H1 (cell line): ENCODE data around the gene EFHC1. TPM values are rescaled to one million over a fixed set of nuclear protein-coding genes. Genes with fewer than 3 reads are reported as not detected.

Experiments used
- CTCF ChIA-PET: fragments of 300-600 bp; sonication (Branson Sonifier 250); formaldehyde crosslinking; loops from one replicate; lab custom pipeline; 2021; ENCODE audit not compliant: partially characterized antibody; lab: Charles Lee
- POLR2A ChIA-PET: fragments of 300-600 bp; sonication (Branson Sonifier 250); formaldehyde crosslinking; loops from one replicate; lab custom pipeline; 2021; ENCODE audit warnings: inconsistent platforms; ENCODE audit not compliant: partially characterized antibody; lab: Charles Lee
- DNase-seq, 2 experiments: peaks; one replicate each; pipeline versions ENCODE4 v3.0.0 to v3.0.0-alpha.2; 2010 to 2022; ENCODE audit warnings: low spot score in 2 of 2, low read depth in 1 of 2, mixed read lengths in 1 of 2
- FAIRE-seq: peaks from 2 replicates; lab custom pipeline; 2011; peaks lifted over from hg19 to GRCh38; lab: Jason Lieb, UNC
- H2AFZ ChIP-seq: 2 replicates; pipeline ENCODE4 v1.8.1; 2012; ENCODE audit warnings: low read length, inconsistent platforms
- H2AK5ac ChIP-seq: 2 replicates; pipeline ENCODE4 v1.6.1; 2013; ENCODE audit warnings: low read depth, low read length
- H2BK120ac ChIP-seq: replicated peaks from 2 replicates; pipeline ENCODE3; 2013; ENCODE audit warnings: low read depth, low read length, inconsistent platforms
- H2BK12ac ChIP-seq: 2 replicates; pipeline ENCODE4 v1.6.1; 2013; ENCODE audit warnings: low read depth, low read length
- H2BK15ac ChIP-seq: 2 replicates; pipeline ENCODE4 v1.6.1; 2013; ENCODE audit warnings: low read length
- H2BK20ac ChIP-seq: 2 replicates; pipeline ENCODE4 v1.6.1; 2013; ENCODE audit warnings: low read length
- H2BK5ac ChIP-seq: 2 replicates; pipeline ENCODE4 v1.6.1; 2013; ENCODE audit warnings: low read depth, low read length
- H3K14ac ChIP-seq: 2 replicates; pipeline ENCODE4 v1.6.1; 2013; ENCODE audit warnings: inconsistent platforms; ENCODE audit not compliant: insufficient read length
- H3K18ac ChIP-seq: 2 replicates; pipeline ENCODE4 v1.6.1; 2013; ENCODE audit warnings: low read length; ENCODE audit errors: extremely low read depth
- H3K23ac ChIP-seq: 2 replicates; pipeline ENCODE4 v1.6.1; 2013; ENCODE audit warnings: inconsistent platforms; ENCODE audit not compliant: insufficient read length
- H3K23me2 ChIP-seq: 2 replicates; pipeline ENCODE4 v1.6.1; 2013; ENCODE audit warnings: low read depth, low read length
- H3K27ac ChIP-seq: 2 replicates; pipeline ENCODE4 v1.6.1; 2011; ENCODE audit warnings: low read depth, low read length, inconsistent platforms
- H3K27me3 ChIP-seq, 4 experiments: replicated peaks in 1 of 4; 1 replicate in 1 of 4; 2 replicates in 3 of 4; pipeline versions ENCODE4 v1.6.1 to v1.8.1; 2011 to 2013; ENCODE audit warnings: low read length in 3 of 4, mild to moderate bottlenecking in 3 of 4, inconsistent platforms in 2 of 4, mixed read lengths in 2 of 4, moderate library complexity in 1 of 4; ENCODE audit not compliant: control insufficient read depth in 3 of 4, insufficient read depth in 3 of 4; ENCODE audit errors: extremely low read depth in 1 of 4
- H3K36me3 ChIP-seq, 4 experiments: 2 replicates each; pipeline versions ENCODE4 v1.6.1 to v1.8.1; 2011 to 2013; ENCODE audit warnings: mild to moderate bottlenecking in 4 of 4, low read length in 3 of 4, moderate library complexity in 2 of 4, control low read depth in 1 of 4, inconsistent platforms in 1 of 4; ENCODE audit not compliant: insufficient read depth in 4 of 4, control insufficient read depth in 2 of 4
- H3K4ac ChIP-seq: replicated peaks from 2 replicates; pipeline ENCODE3; 2013; ENCODE audit warnings: low read length, low read depth, mixed read lengths, inconsistent platforms; ENCODE audit not compliant: insufficient read length
- H3K4me1 ChIP-seq, 4 experiments: replicated peaks in 1 of 4; 1 replicate in 1 of 4; 2 replicates in 3 of 4; pipeline versions ENCODE4 v1.6.1 to v1.8.1; 2011 to 2013; ENCODE audit warnings: low read length in 3 of 4, inconsistent platforms in 2 of 4, mixed read lengths in 1 of 4; ENCODE audit not compliant: insufficient read depth in 4 of 4, control insufficient read depth in 3 of 4
- H3K4me2 ChIP-seq, 2 experiments: 2 replicates each; pipeline versions ENCODE4 v1.6.1 to v1.8.1; 2011 to 2013; ENCODE audit warnings: low read depth in 2 of 2, low read length in 2 of 2, control low read depth in 1 of 2, inconsistent platforms in 1 of 2, mild to moderate bottlenecking in 1 of 2; ENCODE audit not compliant: insufficient read depth in 1 of 2
- H3K4me3 ChIP-seq, 4 experiments: fragments of 200-600, 300-600 bp in 1 of 4; sonication (generic), shearing (Covaris generic), sonication (Bioruptor Twin) in 1 of 4; 2 replicates each; pipeline versions ENCODE4 v1.5.1 to v1.8.1; 2011 to 2016; ENCODE audit warnings: low read length in 4 of 4, low read depth in 3 of 4, control low read depth in 2 of 4, inconsistent platforms in 2 of 4, mild to moderate bottlenecking in 2 of 4, mixed read lengths in 1 of 4, moderate library complexity in 1 of 4; ENCODE audit not compliant: insufficient read depth in 2 of 4; ENCODE audit errors: extremely low read depth in 1 of 4
- H3K56ac ChIP-seq: replicated peaks from 2 replicates; pipeline ENCODE3; 2013; ENCODE audit warnings: low read depth, mild to moderate bottlenecking, mixed read lengths, low read length, inconsistent platforms; ENCODE audit not compliant: insufficient read length
- H3K79me1 ChIP-seq: 2 replicates; pipeline ENCODE4 v1.6.1; 2013; ENCODE audit warnings: low read depth, low read length, control low read depth
- H3K79me2 ChIP-seq, 2 experiments: 2 replicates each; pipeline versions ENCODE4 v1.6.1 to v1.8.1; 2012 to 2013; ENCODE audit warnings: low read length in 2 of 2, mild to moderate bottlenecking in 2 of 2, inconsistent platforms in 1 of 2; ENCODE audit not compliant: insufficient read depth in 2 of 2, control insufficient read depth in 1 of 2
- H3K9ac ChIP-seq, 4 experiments: replicated peaks in 1 of 4; 1 replicate in 1 of 4; 2 replicates in 3 of 4; pipeline versions ENCODE4 v1.6.1 to v1.8.1; 2011 to 2013; ENCODE audit warnings: low read depth in 3 of 4, low read length in 3 of 4, control low read depth in 2 of 4, mild to moderate bottlenecking in 2 of 4, moderate library complexity in 2 of 4, inconsistent platforms in 1 of 4; ENCODE audit errors: extremely low read depth in 1 of 4
- H3K9me3 ChIP-seq, 2 experiments: 2 replicates each; pipeline versions ENCODE4 v1.6.1 to v1.8.1; 2012 to 2013; ENCODE audit warnings: mild to moderate bottlenecking in 2 of 2, moderate library complexity in 2 of 2, control low read depth in 1 of 2, inconsistent platforms in 1 of 2, low read depth in 1 of 2, low read length in 1 of 2, mixed read lengths in 1 of 2; ENCODE audit not compliant: insufficient read depth in 2 of 2
- H4K20me1 ChIP-seq, 2 experiments: replicated peaks in 1 of 2; 2 replicates each; pipeline versions ENCODE3 to v1.8.1; 2011 to 2013; ENCODE audit warnings: inconsistent platforms in 2 of 2, low read length in 2 of 2, mild to moderate bottlenecking in 1 of 2; ENCODE audit not compliant: insufficient read depth in 2 of 2, control insufficient read depth in 1 of 2
- H4K5ac ChIP-seq: 2 replicates; pipeline ENCODE4 v1.6.1; 2013; ENCODE audit warnings: low read length, low read depth, mixed read lengths, inconsistent platforms; ENCODE audit not compliant: insufficient read length
- H4K8ac ChIP-seq: 2 replicates; pipeline ENCODE4 v1.8.0; 2013; ENCODE audit warnings: mild to moderate bottlenecking, moderate library complexity, low read length, inconsistent platforms; ENCODE audit not compliant: insufficient read depth; ENCODE audit errors: extremely low read depth
- H4K91ac ChIP-seq: replicated peaks from 2 replicates; pipeline ENCODE3; 2013; ENCODE audit warnings: low read length, mixed read lengths, inconsistent platforms; ENCODE audit not compliant: insufficient read length
- CHD1 ChIP-seq: IDR thresholded peaks from 2 replicates; pipeline ENCODE4 v1.6.1; 2012; ENCODE audit warnings: low read depth, low read length, improper control_type of control experiment
- CREB1 ChIP-seq: IDR thresholded peaks from 2 replicates; pipeline ENCODE4 v1.6.1; 2012; ENCODE audit warnings: inconsistent platforms
- CTBP2 ChIP-seq: IDR thresholded peaks from 2 replicates; pipeline ENCODE4 v1.7.0; 2011; ENCODE audit warnings: borderline replicate concordance, mild to moderate bottlenecking, moderate library complexity, mixed read lengths, low read length; ENCODE audit not compliant: insufficient read depth, insufficient read length
- EZH2 ChIP-seq: fragments of 200-600 bp; sonication (generic); IDR thresholded peaks from 2 replicates; pipeline ENCODE4 v1.7.1; 2012; ENCODE audit warnings: low read depth, mild to moderate bottlenecking, moderate library complexity, low read length, inconsistent platforms; ENCODE audit not compliant: severe bottlenecking
- GABPA ChIP-seq: IDR thresholded peaks from 2 replicates; pipeline ENCODE4 v1.6.1; 2011; ENCODE audit warnings: mild to moderate bottlenecking, low read length, moderate library complexity, borderline replicate concordance; ENCODE audit not compliant: insufficient read depth
- GTF2F1 ChIP-seq: IDR thresholded peaks from 2 replicates; pipeline ENCODE4 v1.6.1; 2012; ENCODE audit warnings: low read depth, low read length, improper control_type of control experiment, borderline replicate concordance
- HDAC6 ChIP-seq: IDR thresholded peaks from one replicate; pipeline ENCODE4 v1.7.1; 2012; ENCODE audit warnings: low read depth, mild to moderate bottlenecking, inconsistent platforms, low read length, moderate library complexity
- JUND ChIP-seq: IDR thresholded peaks from 2 replicates; pipeline ENCODE4 v1.6.1; 2011; ENCODE audit warnings: mild to moderate bottlenecking, improper control_type of control experiment, low read length
- POLR2AphosphoS5 ChIP-seq: IDR thresholded peaks from 2 replicates; pipeline ENCODE4 v1.6.1; 2011; ENCODE audit warnings: low read depth, low read length
- RBBP5 ChIP-seq: IDR thresholded peaks from 2 replicates; pipeline ENCODE4 v1.7.1; 2012; ENCODE audit warnings: low read depth, mild to moderate bottlenecking, inconsistent platforms, low read length, moderate library complexity, borderline replicate concordance
- RXRA ChIP-seq: IDR thresholded peaks from 2 replicates; pipeline ENCODE4 v1.6.1; 2011; ENCODE audit warnings: low read depth, mild to moderate bottlenecking, low read length, moderate library complexity; ENCODE audit not compliant: insufficient read depth
- SRF ChIP-seq: IDR thresholded peaks from 2 replicates; pipeline ENCODE4 v1.6.1; 2011; ENCODE audit warnings: mild to moderate bottlenecking, low read depth, low read length, moderate library complexity
- SUZ12 ChIP-seq: fragments of 200-600 bp; sonication (generic); IDR thresholded peaks from 2 replicates; pipeline ENCODE4 v1.6.1; 2012; ENCODE audit warnings: mild to moderate bottlenecking, inconsistent platforms, low read length, moderate library complexity, mixed read lengths
- TEAD4 ChIP-seq: IDR thresholded peaks from 2 replicates; pipeline ENCODE4 v1.6.1; 2012; ENCODE audit warnings: low read depth, low read length, inconsistent platforms, mixed read lengths
- YY1 ChIP-seq: IDR thresholded peaks from 2 replicates; pipeline ENCODE4 v1.6.1; 2011; ENCODE audit warnings: low read depth, mild to moderate bottlenecking, low read length
- WGBS, 2 experiments: shearing (Covaris generic) in 1 of 2; methylation state at CpG; one replicate each; pipeline versions ENCODE4 v1.1.6 to v1.1.7; 2013 to 2015; ENCODE audit warnings: low lambda C conversion rate in 2 of 2, mixed read lengths in 2 of 2, inconsistent platforms in 1 of 2, low coverage in 1 of 2, missing lambda C conversion rate in 1 of 2; ENCODE audit not compliant: insufficient replicate concordance in 2 of 2, insufficient coverage in 1 of 2, insufficient read length in 1 of 2; ENCODE audit errors: extremely low coverage in 1 of 2, missing lambda C conversion rate in 1 of 2; 5-methylcytosine and 5-hydroxymethylcytosine counted together
- polyA plus RNA-seq, 7 experiments: library from polyadenylated mRNA; depleted of rRNA in 3 of 7; stranded (reverse) in 5 of 7; unstranded in 2 of 7; fragments of >200 nt in 5 of 7; fragments of 200-250 nt in 2 of 7; gene quantifications; 1 replicate in 5 of 7; 2 replicates in 1 of 7; 4 replicates in 1 of 7; pipeline versions ENCODE4 v1.2.1 to v1.2.3, GENCODE V29; 2011 to 2013; ENCODE audit warnings: missing spikeins in 2 of 7, mixed read lengths in 2 of 7
- total RNA-seq: library from RNA; stranded (reverse); fragmentation: NEBNext Ultra II Directional; extraction: Animal tissue kit (Norgen Biotek cat#: 25700); gene quantifications from 2 replicates; pipeline ENCODE4 v1.2.1, GENCODE V29; 2021

Gene EFHC1
- total and polyA plus RNA-seq, 2 of the 8 experiments (the other 6 are each of a cell fraction or from before 2014, with no cell fraction given), result 10.5 to 16.4 TPM

- Histone ChIP-seq H3K23me2 (no peaks in the 10 kb centered on the region), H3K4me2 (no peak overlapping the region), H4K5ac (no peak overlapping the region), H4K8ac (no peak overlapping the region), H3K4me3 (no peak overlapping the region), H3K9me3 (no peaks in the 10 kb centered on the region), H3K79me2 (no peaks in the 10 kb centered on the region; a peak in 1 of 4 replicates), H4K91ac (no peak overlapping the region), H2BK20ac (no peak overlapping the region), H3K27me3 (no peaks in the 10 kb centered on the region), H3K79me1 (0 out of 2 replicates have a peak, but pooled peaks cover 2% of the 10 kb centered on the region), H2BK12ac (no peak overlapping the region), H3K56ac (no peak overlapping the region), H2BK120ac (no peak overlapping the region), H3K4me1 (peaks cover 0 to 6% (median 4%) of the 10 kb centered on the region in 4 experiments; a peak in 3 of 7 replicates), H3K23ac (no peak overlapping the region), H3K18ac (no peak overlapping the region), H2AFZ (no peak overlapping the region), H2BK15ac (no peak overlapping the region), H4K20me1 (no peaks in the 10 kb centered on the region), H2AK5ac (no peak overlapping the region), H2BK5ac (no peak overlapping the region), H3K36me3 (peaks cover 0 to 4% (median 2%) of the 10 kb centered on the region in 4 experiments; a peak in 1 of 8 replicates), H3K14ac (no peak overlapping the region), H3K9ac (no peak overlapping the region), H3K27ac (no peak overlapping the region), H3K4ac (no peak overlapping the region)
- ChIA-PET POLR2A (no interaction called here), CTCF (no interaction called here)
- 96% methylated on average over 1 of the region's 1 CpG; no CpG with 5 or more reads in 1 of the 2 experiments for WGBS, 2 experiments
- FAIRE-seq, result no peak
- DNase-seq, result no peak
- TF ChIP-seq TEAD4 (no peak), RBBP5 (no peak), SRF (no peak), POLR2AphosphoS5 (no peak), RXRA (no peak), GTF2F1 (no peak), HDAC6 (no peak), SUZ12 (no peak), CHD1 (no peak), JUND (no peak), GABPA (no peak), CREB1 (no peak), EZH2 (no peak), YY1 (no peak), CTBP2 (no peak)
These were observed 111.7 kb downstream of the EFHC1 start for GRCh38 chr6:52531834-52532233.
